Measurements from ENCODE around the gene PCGF3.
A peak's percentile ranks its signal among the peaks of the same experiment; 100 is the strongest.
"Not testable (repeated sequence)": the region's sequence is repeated elsewhere in the genome, so short reads cannot be mapped to it uniquely, and the experiment has no call there.

The PCGF3 gene

GRCh38 chr4:669806-670559 is 35.6 kb upstream of the PCGF3 start:
- 98% methylated on average over 10 of the region's 11 CpGs for WGBS
- H3K9me3 ChIP-seq (ENCODE audit: control insufficient read depth, low read length); H3K4me2 ChIP-seq (ENCODE audit: low read length, poor library complexity, severe bottlenecking): not testable (repeated sequence)

GRCh38 chr4:671769-672168 is 33.9 kb upstream of the PCGF3 start:
- H3K27ac ChIP-seq (ENCODE audit: low read length, poor library complexity, severe bottlenecking) = no peak overlapping the region
- H3K36me3 ChIP-seq (ENCODE audit: control insufficient read depth in 1 of 2, insufficient read depth in 2 of 2, low read depth in 1 of 2, low read length in 2 of 2) = peaks cover 23 to 39% of the 10 kb centered on the region in 2 experiments
- no peak overlapping the region for H3K4me3 ChIP-seq (ENCODE audit: insufficient read depth in 1 of 2, low read depth in 1 of 2, low read length in 2 of 2)
- DNase-seq = no peak
- no peak overlapping the region for H3K14ac ChIP-seq (ENCODE audit: low read length in 2 of 2)
- 95% methylated on average over 2 of the region's 3 CpGs for WGBS
- no peak overlapping the region for H2BK15ac ChIP-seq (ENCODE audit: low read depth, poor library complexity, severe bottlenecking)
- H2BK120ac ChIP-seq (ENCODE audit: low read depth, low read length) = no peak overlapping the region
- H3K9ac ChIP-seq (ENCODE audit: low read length) = no peak overlapping the region
- no peak overlapping the region for H3K23ac ChIP-seq (ENCODE audit: low read length in 2 of 2)
- H2AFZ ChIP-seq (ENCODE audit: low read depth, low read length) = no peak overlapping the region
- no peak overlapping the region for H3K18ac ChIP-seq (ENCODE audit: low read depth in 1 of 2, low read length in 2 of 2)
- peak overlapping the region; percentile 29 for H4K8ac ChIP-seq (ENCODE audit: low read length)
- H3K4me1 ChIP-seq (ENCODE audit: control insufficient read depth, insufficient read depth, low read depth, low read length) = peaks cover 19% of the 10 kb centered on the region
- no peaks in the 10 kb centered on the region for H3K9me3 ChIP-seq (ENCODE audit: control insufficient read depth, low read length)
- H3K4ac ChIP-seq (ENCODE audit: low read depth in 1 of 2, low read length in 2 of 2) = no peak overlapping the region
- H2BK5ac ChIP-seq (ENCODE audit: low read depth, low read length, poor library complexity, severe bottlenecking) = no peak overlapping the region
- H2BK12ac ChIP-seq (ENCODE audit: low read length in 2 of 2) = no peak overlapping the region
- no peak overlapping the region for H2AK5ac ChIP-seq (ENCODE audit: low read length, severe bottlenecking)
- peaks cover 27% of the 10 kb centered on the region for H3K79me1 ChIP-seq (replicated peaks; ENCODE audit: low read length, poor library complexity, severe bottlenecking)
- H3K4me2 ChIP-seq (ENCODE audit: low read length, poor library complexity, severe bottlenecking) = no peak overlapping the region
- H3K27me3 ChIP-seq (ENCODE audit: control insufficient read depth in 1 of 2, insufficient read depth in 1 of 2, low read length in 2 of 2) = peaks cover 0 to 9% of the 10 kb centered on the region in 2 experiments
- no peak overlapping the region for H4K91ac ChIP-seq (ENCODE audit: low read length)

More at GRCh38 chr4:669806-670559, 35.6 kb upstream of the PCGF3 start:
- not testable (repeated sequence) for H3K4ac ChIP-seq (ENCODE audit: low read depth in 1 of 2, low read length in 2 of 2); H2BK15ac ChIP-seq (ENCODE audit: low read depth, poor library complexity, severe bottlenecking); H3K4me3 ChIP-seq (ENCODE audit: insufficient read depth in 1 of 2, low read depth in 1 of 2, low read length in 2 of 2); H2AFZ ChIP-seq (ENCODE audit: low read depth, low read length); H4K91ac ChIP-seq (ENCODE audit: low read length); H3K18ac ChIP-seq (ENCODE audit: low read depth in 1 of 2, low read length in 2 of 2); H2BK120ac ChIP-seq (ENCODE audit: low read depth, low read length); H4K8ac ChIP-seq (ENCODE audit: low read length); DNase-seq; H2BK12ac ChIP-seq (ENCODE audit: low read length in 2 of 2); H2BK5ac ChIP-seq (ENCODE audit: low read depth, low read length, poor library complexity, severe bottlenecking); H3K23ac ChIP-seq (ENCODE audit: low read length in 2 of 2); H3K27ac ChIP-seq (ENCODE audit: low read length, poor library complexity, severe bottlenecking); H2AK5ac ChIP-seq (ENCODE audit: low read length, severe bottlenecking); H3K14ac ChIP-seq (ENCODE audit: low read length in 2 of 2); H3K9ac ChIP-seq (ENCODE audit: low read length)
- Histone ChIP-seq H3K27me3 (ENCODE audit: control insufficient read depth in 1 of 2, insufficient read depth in 1 of 2, low read length in 2 of 2) (peaks cover 0 to 27% of the 10 kb centered on the region in 2 experiments), H3K4me1 (ENCODE audit: control insufficient read depth, insufficient read depth, low read depth, low read length) (peaks cover 11% of the 10 kb centered on the region), H3K36me3 (ENCODE audit: control insufficient read depth in 1 of 2, insufficient read depth in 2 of 2, low read depth in 1 of 2, low read length in 2 of 2) (peaks cover 23% of the 10 kb centered on the region in 2 experiments), H3K79me1 (replicated peaks; ENCODE audit: low read length, poor library complexity, severe bottlenecking) (peaks cover 20% of the 10 kb centered on the region)

- no peak overlapping the region for H2BK12ac ChIP-seq (ENCODE audit: low read length in 2 of 2)
- H3K36me3 ChIP-seq (ENCODE audit: control insufficient read depth in 1 of 2, insufficient read depth in 2 of 2, low read depth in 1 of 2, low read length in 2 of 2) = peaks cover 23 to 43% of the 10 kb centered on the region in 2 experiments
- peak; percentile 36 for DNase-seq
- no peak overlapping the region for H2AK5ac ChIP-seq (ENCODE audit: low read length, severe bottlenecking)
- peak overlapping the region; percentile 68 for H3K4me2 ChIP-seq (ENCODE audit: low read length, poor library complexity, severe bottlenecking)
- H3K79me1 ChIP-seq (replicated peaks; ENCODE audit: low read length, poor library complexity, severe bottlenecking) = peaks cover 27% of the 10 kb centered on the region
- peak overlapping the region; percentile 78 for H2BK120ac ChIP-seq (ENCODE audit: low read depth, low read length)
- no peak overlapping the region for H2BK5ac ChIP-seq (ENCODE audit: low read depth, low read length, poor library complexity, severe bottlenecking)
- H3K14ac ChIP-seq (ENCODE audit: low read length in 2 of 2) = peak overlapping the region in 1 of 2 experiments; percentile 53
- peak overlapping the region in 1 of 2 experiments; percentile 90 for H3K18ac ChIP-seq (ENCODE audit: low read depth in 1 of 2, low read length in 2 of 2)
- no peak overlapping the region for H2BK15ac ChIP-seq (ENCODE audit: low read depth, poor library complexity, severe bottlenecking)
- no peak overlapping the region for H4K91ac ChIP-seq (ENCODE audit: low read length)
- H3K27ac ChIP-seq (ENCODE audit: low read length, poor library complexity, severe bottlenecking) = no peak overlapping the region
- H3K23ac ChIP-seq (ENCODE audit: low read length in 2 of 2) = no peak overlapping the region
- peak overlapping the region; percentile 5 for H4K8ac ChIP-seq (ENCODE audit: low read length)
- no peak overlapping the region for H2AFZ ChIP-seq (ENCODE audit: low read depth, low read length)
- H3K4ac ChIP-seq (ENCODE audit: low read depth in 1 of 2, low read length in 2 of 2) = peak overlapping the region; percentile 66 to 95
- H3K27me3 ChIP-seq (ENCODE audit: control insufficient read depth in 1 of 2, insufficient read depth in 1 of 2, low read length in 2 of 2) = no peaks in the 10 kb centered on the region
- H3K9ac ChIP-seq (ENCODE audit: low read length) = peak overlapping the region; percentile 92
- peaks cover 32% of the 10 kb centered on the region for H3K4me1 ChIP-seq (ENCODE audit: control insufficient read depth, insufficient read depth, low read depth, low read length)
- peak overlapping the region; percentile 72 to 90 for H3K4me3 ChIP-seq (ENCODE audit: insufficient read depth in 1 of 2, low read depth in 1 of 2, low read length in 2 of 2)
- WGBS = 17% methylated on average over 49 of the region's 55 CpGs
- H3K9me3 ChIP-seq (ENCODE audit: control insufficient read depth, low read length) = no peaks in the 10 kb centered on the region
Measured at GRCh38 chr4:673349-674091, 32.1 kb upstream of the PCGF3 start.

Measured in mesenchymal stem cell (in vitro differentiated cells and primary cell).